Spleen (tissue), 7 donors: ENCODE measurements around the gene FAF1.

Experiments used
- CTCF ChIP-seq, 11 experiments: fragments of 200-600 bp in 7 of 11; fragments of 450-650 bp in 4 of 11; sonication (generic) in 4 of 11; IDR thresholded peaks in 8 of 11; conservative IDR thresholded peaks in 3 of 11; 1 replicate in 7 of 11; 2 replicates in 4 of 11; pipeline versions ENCODE4 v1.4.0 to v1.8.0; 2016 to 2021; ENCODE audit warnings: antibody characterized with exemption in 11 of 11, inconsistent platforms in 4 of 11, mild to moderate bottlenecking in 1 of 11
- POLR2A ChIP-seq, 3 donors: fragments of 450-650 bp; IDR thresholded peaks; one replicate each; pipeline ENCODE4 v1.5.1; 2017; ENCODE audit warnings: antibody characterized with exemption in 3 of 3, mild to moderate bottlenecking in 1 of 3
- POLR2AphosphoS5 ChIP-seq, 3 donors: sonication (generic); formaldehyde crosslinking; IDR thresholded peaks; one replicate each; pipeline ENCODE4 v1.5.1; 2017; ENCODE audit warnings: antibody characterized with exemption in 3 of 3
- donor health status: DM: no; HTN: no; CAD: no; lungs with moderate emphysema.
- donor health status: DM: no; HTN: no; CAD: no.
- donor health status: DM: no; HTN: no; CAD: no.

DNA sequence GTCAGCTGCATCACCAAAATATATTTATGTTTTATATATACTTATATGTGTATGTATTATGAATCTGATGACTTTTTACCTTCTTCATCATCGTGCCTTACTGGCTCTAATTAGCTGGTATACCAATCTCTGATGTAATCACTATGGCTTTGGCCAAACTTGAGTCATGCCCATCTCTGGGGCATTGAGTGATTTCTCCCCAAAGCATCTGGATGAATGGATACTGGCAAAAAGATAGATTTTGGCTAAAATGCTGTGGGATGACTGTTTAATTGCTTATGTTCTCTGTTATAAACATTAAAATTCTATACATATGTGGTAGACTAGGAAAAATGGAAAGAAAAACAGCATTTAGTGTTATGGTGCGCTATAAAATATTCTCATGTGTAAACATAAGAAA lies 29.6 kb upstream of the FAF1 start:
- TF ChIP-seq POLR2A (IDR thresholded peaks at IDR 0.05) (no peak), CTCF (IDR thresholded peaks at IDR 0.05 in 8 of 11, conservative IDR thresholded peaks at IDR 0.05 in 3 of 11) (no peak), POLR2AphosphoS5 (IDR thresholded peaks at IDR 0.05) (no peak)
